Stimulated activated naive B cell treated with anti-CD40 and anti-IgM and Interleukin-4, amounts not matched to agents 10 μg/mL and 1 μg/mL and 100 μg/mL, for 72 hours (primary cell): Measurements from ENCODE around the gene VPS35.

Source experiments
- ATAC-seq, 2 donors: fragments of 150-1000 bp; cut with Tn5 transposase; replicated peaks; 2 replicates each; pipeline ENCODE4 v1.10.0; 2021; ENCODE audit warnings: moderate library complexity in 1 of 2
- DNase-seq: peaks from one replicate; pipeline ENCODE4 v3.0.0; 2021
- H3K27ac Mint-ChIP-seq: one replicate; pipeline ENCODE4 v1.8.0; 2022; ENCODE audit warnings: mild to moderate bottlenecking, mixed read lengths
- H3K27me3 Mint-ChIP-seq, 2 donors: one replicate each; pipeline ENCODE4 v1.8.0; 2022; ENCODE audit warnings: mixed read lengths in 2 of 2
- H3K36me3 Mint-ChIP-seq, 2 donors: one replicate each; pipeline ENCODE4 v1.8.0; 2022; ENCODE audit warnings: mixed read lengths in 2 of 2, mild to moderate bottlenecking in 1 of 2
- H3K4me1 Mint-ChIP-seq, 2 donors: one replicate each; pipeline ENCODE4 v1.8.0; 2022; ENCODE audit warnings: mixed read lengths in 2 of 2, mild to moderate bottlenecking in 1 of 2
- H3K4me3 Mint-ChIP-seq, 2 donors: one replicate each; pipeline ENCODE4 v1.8.0; 2022; ENCODE audit warnings: mild to moderate bottlenecking in 2 of 2, mixed read lengths in 2 of 2, moderate library complexity in 1 of 2
- H3K9me3 Mint-ChIP-seq, 2 donors: one replicate each; pipeline ENCODE4 v1.8.0; 2022; ENCODE audit warnings: mixed read lengths in 2 of 2, mild to moderate bottlenecking in 1 of 2

Gene VPS35

DNA sequence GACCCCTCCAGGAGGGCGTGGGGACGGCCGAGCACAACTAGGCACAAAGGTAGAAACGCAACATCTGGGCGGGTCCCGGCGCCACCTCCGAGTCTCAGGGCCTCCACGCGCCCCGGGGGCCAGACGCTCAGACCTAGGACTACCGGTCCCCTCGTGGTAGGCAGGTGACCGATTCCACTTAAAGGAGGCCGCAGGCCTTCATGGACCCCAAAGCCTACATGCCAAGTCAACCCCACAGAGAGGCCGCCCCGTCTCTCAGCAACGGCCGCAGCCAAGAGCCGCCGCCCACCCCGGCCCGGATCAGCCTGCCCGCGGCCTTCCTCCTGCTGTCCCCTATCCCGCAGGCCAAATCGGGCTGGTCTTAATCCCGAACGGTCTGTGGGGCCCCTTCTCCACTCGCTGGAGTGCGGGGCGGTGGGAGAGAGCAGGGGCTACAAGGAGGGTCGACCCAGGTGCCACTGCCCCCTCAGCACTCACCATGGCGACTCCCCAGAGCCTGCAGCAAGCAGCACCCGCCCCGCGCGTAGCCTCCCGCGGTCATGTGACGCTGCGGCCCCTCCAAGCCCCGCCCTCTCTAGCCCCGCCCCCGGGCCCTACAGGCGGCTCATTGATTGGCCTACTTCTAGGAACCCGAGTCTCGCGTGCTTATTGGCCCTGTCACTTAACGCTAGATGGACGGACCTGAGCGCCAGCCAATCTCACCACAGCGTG lies at the start of gene VPS35:
VPS35 (minus strand) TSS at position 525 of the 711 bp plus-strand sequence; CDS start at position 480, 45 bp downstream.
- peaks cover 8 to 19% of the 10 kb centered on the region in 2 donors for H3K36me3 Mint-ChIP-seq
- H3K4me3 Mint-ChIP-seq, result no peak within 1 kb of the TSS
- H3K9me3 Mint-ChIP-seq, result no peaks in the 10 kb centered on the region
- no peaks in the 10 kb centered on the region for H3K27me3 Mint-ChIP-seq
- DNase-seq (peak; percentile 99), ATAC-seq (peak; percentile 88 to 91)
- peaks cover 26 to 37% of the 10 kb centered on the region in 2 donors for H3K4me1 Mint-ChIP-seq
- no peak within 1 kb of the TSS for H3K27ac Mint-ChIP-seq

DNA sequence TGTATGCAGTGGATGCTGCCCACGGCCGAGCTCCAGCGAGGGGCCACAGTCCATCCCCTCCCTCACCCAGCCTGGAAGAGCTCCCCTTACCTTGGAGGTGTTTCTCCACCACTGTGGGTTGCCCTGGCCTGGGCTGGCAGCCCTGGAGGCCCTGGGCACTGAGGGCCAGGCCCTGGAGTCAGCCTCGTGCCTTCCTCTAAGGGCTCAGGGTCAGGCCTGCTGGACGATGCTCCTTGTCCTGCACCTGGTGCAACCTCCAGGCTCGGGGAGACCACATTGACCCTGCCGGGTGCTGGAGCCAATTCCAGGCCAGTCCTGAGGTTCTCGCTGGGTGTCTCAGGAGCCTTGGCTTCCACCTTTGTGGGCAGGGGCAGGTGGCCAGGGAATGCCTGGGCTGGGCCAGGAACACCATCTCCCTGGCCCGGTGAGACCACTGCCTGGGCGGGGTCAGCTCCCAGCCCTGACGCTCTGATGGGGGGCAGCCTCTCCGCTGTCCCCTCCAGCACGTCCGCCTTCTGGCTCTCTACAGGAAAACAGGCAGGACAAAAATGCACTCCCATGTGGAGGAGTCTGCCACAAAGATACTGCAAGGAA lies 48.7 kb upstream of the VPS35 start:
- H3K4me3 Mint-ChIP-seq, result no peak overlapping the region
- peaks cover 6 to 18% of the 10 kb centered on the region in 2 donors for H3K4me1 Mint-ChIP-seq
- ATAC-seq (no peak), DNase-seq (no peak)
- no peaks in the 10 kb centered on the region for H3K9me3 Mint-ChIP-seq
- no peaks in the 10 kb centered on the region for H3K36me3 Mint-ChIP-seq
- peak overlapping the region; percentile 72 for H3K27ac Mint-ChIP-seq
- no peaks in the 10 kb centered on the region for H3K27me3 Mint-ChIP-seq

DNA sequence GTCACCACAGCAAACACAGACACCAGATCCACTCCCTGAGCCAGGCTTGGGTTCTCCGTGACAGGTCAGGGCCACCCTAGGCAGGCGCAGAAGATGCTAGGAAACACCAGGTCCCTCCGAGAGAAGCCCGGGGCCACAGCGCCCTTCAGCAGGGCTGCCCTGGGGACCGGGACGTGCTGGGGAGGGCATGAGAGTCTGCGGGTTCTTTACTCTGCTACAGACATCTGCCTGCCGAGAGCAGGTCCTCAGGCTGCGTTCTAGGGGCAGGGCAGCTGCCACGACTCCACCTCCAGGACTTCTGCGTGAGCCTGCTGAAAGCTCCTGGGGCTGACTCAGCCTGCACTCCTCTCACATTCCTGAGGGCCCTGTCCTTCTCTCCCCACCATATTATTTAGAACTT lies 47.7 kb upstream of the VPS35 start:
- Mint-ChIP-seq H3K27me3 (no peaks in the 10 kb centered on the region), H3K27ac (peak overlapping the region; percentile 56), H3K36me3 (no peaks in the 10 kb centered on the region), H3K4me3 (no peak overlapping the region), H3K9me3 (no peaks in the 10 kb centered on the region), H3K4me1 (peaks cover 0 to 11% of the 10 kb centered on the region in 2 donors)
- no peak for ATAC-seq
- no peak for DNase-seq

DNA sequence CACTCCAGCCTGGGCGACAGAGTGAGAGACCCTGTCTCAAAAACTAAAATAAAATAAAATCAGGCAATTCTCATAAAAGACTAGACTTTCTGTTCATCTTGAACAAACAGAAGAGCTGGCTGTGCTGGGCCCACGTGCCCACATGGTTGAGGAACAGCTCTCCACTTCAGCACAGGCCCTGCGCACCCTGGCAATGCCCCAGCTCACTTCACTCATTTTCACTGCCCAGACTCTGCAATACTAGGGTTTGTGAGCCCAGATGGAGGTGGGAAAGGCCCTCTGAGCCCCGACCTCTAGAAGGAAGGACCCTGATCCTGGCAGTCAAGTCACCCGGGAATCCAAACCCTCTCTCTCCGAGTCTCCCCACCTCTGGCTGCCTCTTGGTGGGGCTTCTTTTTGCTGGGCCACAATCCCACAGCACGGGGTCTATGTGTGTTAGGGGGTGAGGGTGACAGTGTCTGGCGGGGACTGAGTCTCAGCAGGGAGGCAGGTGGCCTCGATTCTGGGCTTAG lies 44.4 kb upstream of the VPS35 start:
- ATAC-seq (no peak), DNase-seq (no peak)
- Mint-ChIP-seq H3K4me3 (no peak overlapping the region), H3K9me3 (no peaks in the 10 kb centered on the region), H3K36me3 (no peaks in the 10 kb centered on the region), H3K4me1 (no peaks in the 10 kb centered on the region), H3K27ac (no peak overlapping the region), H3K27me3 (peaks cover 0 to 8% of the 10 kb centered on the region in 2 donors)

DNA sequence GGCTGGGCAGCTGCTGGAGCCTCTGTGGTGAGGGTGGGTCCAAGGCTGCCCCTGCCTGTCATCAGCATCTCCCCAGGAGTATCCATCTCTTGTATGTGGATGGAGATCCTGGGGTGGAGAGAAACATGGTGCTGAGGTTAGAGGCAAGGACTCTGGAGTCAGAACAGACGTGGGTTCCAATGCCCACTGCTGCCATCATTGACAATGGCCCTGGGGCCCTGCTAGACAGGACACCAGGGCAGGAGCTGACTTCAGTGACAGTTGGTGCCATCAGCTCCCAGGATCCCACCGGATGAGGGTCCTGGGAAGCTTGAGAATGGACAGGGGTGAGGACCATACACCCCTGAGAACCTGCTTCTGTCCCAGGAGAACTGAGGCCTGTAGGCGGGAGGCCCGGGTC lies 43.6 kb upstream of the VPS35 start:
- Mint-ChIP-seq H3K9me3 (no peaks in the 10 kb centered on the region), H3K36me3 (no peaks in the 10 kb centered on the region), H3K27me3 (peaks cover 0 to 8% of the 10 kb centered on the region in 2 donors), H3K27ac (no peak overlapping the region), H3K4me3 (no peak overlapping the region), H3K4me1 (no peaks in the 10 kb centered on the region)
- no peak for ATAC-seq
- no peak for DNase-seq

DNA sequence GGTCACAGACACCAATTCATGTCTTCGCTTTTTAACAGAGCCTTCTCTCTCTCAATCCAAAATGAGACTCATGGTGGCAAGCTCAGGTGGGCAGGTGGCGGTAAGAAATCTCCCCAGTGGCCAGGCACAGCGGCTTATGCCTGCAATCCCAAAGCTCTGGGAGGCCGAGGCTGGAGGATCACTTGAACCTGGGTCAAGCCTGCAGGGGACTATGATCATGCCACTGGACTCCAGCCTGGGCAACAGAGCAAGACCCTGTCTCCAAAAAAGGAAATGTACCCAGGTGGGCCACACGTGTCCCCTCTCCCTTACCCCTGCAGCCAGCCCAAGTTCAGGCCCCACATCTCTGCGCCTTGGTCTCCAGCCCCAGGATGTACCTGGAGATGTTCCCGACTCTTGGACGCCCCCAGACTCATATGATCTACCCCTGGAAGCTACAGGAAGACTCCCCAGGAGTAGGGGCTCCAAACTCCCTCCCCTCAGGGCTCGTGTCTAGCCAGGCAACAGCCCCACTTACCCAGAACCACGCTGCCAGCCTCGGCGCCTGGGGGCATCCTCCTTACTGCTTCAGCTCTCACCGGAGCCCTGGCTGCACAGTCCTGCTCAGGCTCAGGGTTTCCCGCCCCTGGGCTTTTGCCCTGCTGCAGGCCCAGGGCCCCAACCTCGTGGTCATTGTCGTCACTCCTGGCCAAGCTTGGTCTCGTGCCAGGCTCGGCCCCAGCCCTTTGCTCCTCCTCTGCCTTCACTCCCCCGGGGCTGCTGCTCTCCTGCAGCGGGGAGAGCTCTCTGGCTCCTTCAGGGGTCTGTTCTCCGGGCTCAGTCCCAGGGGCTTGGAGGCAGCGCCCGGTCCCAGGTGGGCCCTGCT lies 42.9 kb upstream of the VPS35 start:
- no peak overlapping the region for H3K27ac Mint-ChIP-seq
- H3K4me1 Mint-ChIP-seq, result no peaks in the 10 kb centered on the region
- no peak for DNase-seq
- H3K9me3 Mint-ChIP-seq, result no peaks in the 10 kb centered on the region
- peaks cover 0 to 8% of the 10 kb centered on the region in 2 donors for H3K27me3 Mint-ChIP-seq
- no peak overlapping the region for H3K4me3 Mint-ChIP-seq
- H3K36me3 Mint-ChIP-seq, result no peaks in the 10 kb centered on the region
- ATAC-seq, result no peak

DNA sequence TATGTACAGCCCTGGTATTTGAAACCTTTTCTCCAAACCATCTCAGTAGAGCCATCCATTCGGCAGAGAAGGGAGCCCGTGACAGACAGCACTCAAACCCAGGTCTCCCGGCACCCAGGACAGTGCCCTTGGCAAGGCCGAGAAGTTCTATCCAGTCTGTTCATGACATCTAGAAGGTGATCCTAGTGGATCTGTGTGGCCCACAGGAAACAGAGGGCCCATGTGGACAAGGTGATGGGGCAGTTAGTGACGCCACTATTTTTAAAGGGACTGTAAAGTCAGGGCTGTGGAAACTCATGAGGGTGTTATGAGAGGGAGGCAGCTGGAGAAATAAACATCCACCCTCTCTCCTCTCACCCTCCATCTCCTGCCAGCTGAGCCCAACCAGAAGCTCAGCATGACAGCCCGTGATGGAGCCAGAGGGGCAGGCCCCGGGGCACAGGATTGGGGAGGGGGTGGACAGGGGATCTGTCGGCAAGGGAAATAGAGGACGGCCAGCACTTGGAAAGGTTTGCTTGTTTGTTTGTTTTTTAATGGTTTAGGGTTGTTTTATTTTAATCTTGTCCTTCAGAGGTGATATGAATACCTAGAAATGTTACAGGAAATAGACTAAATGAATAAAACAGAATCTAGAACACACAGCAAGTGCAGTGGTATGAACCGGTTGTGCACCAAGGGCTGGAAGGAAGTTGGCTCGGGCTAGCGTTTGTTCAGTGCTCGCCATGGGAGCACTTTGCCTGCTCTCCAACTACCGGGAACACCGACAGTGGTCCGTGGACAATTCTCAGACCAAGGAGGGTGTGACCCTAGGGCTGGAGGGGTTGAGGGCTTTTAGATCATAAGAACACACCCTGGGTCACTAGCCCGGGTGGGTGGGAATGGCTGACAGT lies 42.1 kb upstream of the VPS35 start:
- H3K4me1 Mint-ChIP-seq, result no peaks in the 10 kb centered on the region
- no peaks in the 10 kb centered on the region for H3K9me3 Mint-ChIP-seq
- peaks cover 0 to under 1% of the 10 kb centered on the region in 2 donors for H3K36me3 Mint-ChIP-seq
- H3K27me3 Mint-ChIP-seq, result peaks cover 0 to 8% of the 10 kb centered on the region in 2 donors
- DNase-seq, result no peak
- peak overlapping the region; percentile 31 for H3K27ac Mint-ChIP-seq
- H3K4me3 Mint-ChIP-seq, result no peak overlapping the region
- no peak for ATAC-seq

DNA sequence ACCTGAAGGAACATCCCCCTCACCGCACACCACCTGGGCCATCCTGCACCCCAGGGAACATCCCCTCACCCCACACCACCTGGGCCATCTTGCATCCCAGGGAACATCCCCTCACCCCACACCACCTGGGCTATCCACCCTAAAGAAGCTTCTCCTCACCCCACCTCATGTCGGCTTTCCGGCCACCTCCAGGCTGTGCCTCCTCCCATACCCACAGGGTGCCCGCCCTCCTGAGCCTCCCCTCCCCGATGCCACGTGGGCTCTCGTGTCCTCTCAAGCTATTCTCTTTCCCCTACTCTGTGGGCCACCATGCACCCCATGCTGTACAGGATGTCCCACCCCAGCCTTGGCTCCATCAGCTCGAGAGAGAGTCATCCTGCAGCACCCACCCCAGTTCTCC lies 41.1 kb upstream of the VPS35 start:
- Mint-ChIP-seq H3K27me3 (peaks cover 0 to 8% of the 10 kb centered on the region in 2 donors), H3K9me3 (peaks cover 0 to 4% of the 10 kb centered on the region in 2 donors), H3K4me1 (no peaks in the 10 kb centered on the region), H3K4me3 (no peak overlapping the region), H3K36me3 (peaks cover 0 to 5% of the 10 kb centered on the region in 2 donors), H3K27ac (no peak overlapping the region)
- ATAC-seq, result no peak
- no peak for DNase-seq

DNA sequence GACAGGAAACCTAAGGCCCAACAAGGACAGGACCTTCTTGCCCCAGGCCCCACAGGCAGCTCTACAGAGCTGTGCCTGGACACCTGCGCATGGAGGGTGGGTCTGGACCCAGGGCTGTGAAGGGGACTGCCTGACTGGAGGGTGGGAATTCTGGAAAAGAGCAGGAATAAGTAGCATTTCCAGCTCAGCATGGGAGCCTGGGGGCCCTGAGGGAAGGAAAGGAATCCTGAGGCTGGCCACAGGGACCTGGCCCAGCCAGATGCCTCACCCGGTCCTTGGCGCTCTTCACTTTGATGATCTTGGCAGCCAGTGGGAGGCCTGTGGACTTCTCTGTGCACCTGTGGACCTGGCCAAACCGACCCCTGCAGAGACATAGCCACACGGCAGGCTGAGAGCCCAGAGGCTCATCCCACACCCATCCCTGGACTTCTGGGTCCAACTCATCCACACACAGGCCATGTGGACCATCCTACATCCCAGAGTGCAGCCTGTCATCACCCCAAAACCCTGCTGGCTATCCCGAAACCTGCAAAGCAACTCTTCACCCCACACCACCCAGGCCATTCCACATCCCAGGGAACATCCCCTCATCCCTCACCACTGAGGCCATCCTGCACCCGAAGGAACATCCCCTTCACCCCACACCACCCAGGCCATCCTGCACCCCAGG lies 40.5 kb upstream of the VPS35 start:
- Mint-ChIP-seq H3K36me3 (peaks cover 0 to 5% of the 10 kb centered on the region in 2 donors), H3K4me3 (no peak overlapping the region), H3K27me3 (peaks cover 0 to 8% of the 10 kb centered on the region in 2 donors)

DNA sequence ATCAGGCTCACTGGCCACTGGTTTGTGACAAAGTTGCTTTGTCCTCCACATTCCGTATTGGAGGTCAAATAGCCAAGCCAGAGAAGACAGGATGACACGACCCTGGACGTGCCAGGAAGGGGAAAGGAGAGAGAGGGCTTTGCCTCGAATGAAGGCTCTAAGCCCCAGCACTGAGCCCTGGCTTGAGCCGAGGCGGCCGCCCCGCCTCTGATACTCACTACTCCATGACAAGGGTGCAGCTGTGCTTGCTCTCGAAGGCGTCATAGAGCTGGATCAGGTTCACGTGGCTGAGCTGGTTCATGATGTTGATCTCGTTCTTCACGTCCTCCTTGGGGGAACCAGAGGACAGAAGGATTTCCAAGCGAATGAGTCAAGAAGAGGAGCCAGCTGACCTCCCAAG lies 39.8 kb upstream of the VPS35 start:
- H3K4me1 Mint-ChIP-seq, result no peaks in the 10 kb centered on the region
- H3K9me3 Mint-ChIP-seq, result peaks cover 0 to 4% of the 10 kb centered on the region in 2 donors
- peaks cover 0 to 8% of the 10 kb centered on the region in 2 donors for H3K27me3 Mint-ChIP-seq
- DNase-seq, result no peak
- H3K4me3 Mint-ChIP-seq, result no peak overlapping the region
- peaks cover 0 to 5% of the 10 kb centered on the region in 2 donors for H3K36me3 Mint-ChIP-seq
- H3K27ac Mint-ChIP-seq, result no peak overlapping the region
- no peak for ATAC-seq

More for the DNA sequence above, 40.5 kb upstream of the VPS35 start:
- peaks cover 0 to 4% of the 10 kb centered on the region in 2 donors for H3K9me3 Mint-ChIP-seq
- DNase-seq (no peak), ATAC-seq (no peak)
- H3K4me1 Mint-ChIP-seq, result no peaks in the 10 kb centered on the region
- H3K27ac Mint-ChIP-seq, result no peak overlapping the region

DNA sequence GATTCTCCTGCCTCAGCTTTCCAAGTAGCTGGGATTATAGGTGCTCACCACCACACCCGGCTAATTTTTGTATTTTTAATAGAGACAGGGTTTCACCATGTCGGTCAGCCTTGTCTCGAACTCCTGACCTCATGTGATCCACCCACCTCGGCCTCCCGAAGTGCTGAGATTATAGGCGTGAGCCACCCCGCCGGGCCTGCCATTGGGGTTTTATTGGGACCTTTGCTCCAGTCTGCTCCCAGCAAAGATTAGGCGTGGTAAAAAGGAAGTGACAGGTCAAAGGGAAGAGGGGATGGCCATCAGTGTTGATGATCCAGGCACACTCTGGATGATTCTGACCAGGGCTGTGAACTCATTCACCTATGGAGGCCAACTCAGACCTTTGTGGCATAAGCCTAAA lies 38.7 kb upstream of the VPS35 start:
- Mint-ChIP-seq H3K27ac (no peak overlapping the region), H3K27me3 (peaks cover 0 to 8% of the 10 kb centered on the region in 2 donors), H3K4me1 (no peaks in the 10 kb centered on the region), H3K9me3 (peaks cover 0 to 4% of the 10 kb centered on the region in 2 donors), H3K36me3 (peaks cover 0 to 5% of the 10 kb centered on the region in 2 donors), H3K4me3 (no peak overlapping the region)
- ATAC-seq (no peak), DNase-seq (no peak)

DNA sequence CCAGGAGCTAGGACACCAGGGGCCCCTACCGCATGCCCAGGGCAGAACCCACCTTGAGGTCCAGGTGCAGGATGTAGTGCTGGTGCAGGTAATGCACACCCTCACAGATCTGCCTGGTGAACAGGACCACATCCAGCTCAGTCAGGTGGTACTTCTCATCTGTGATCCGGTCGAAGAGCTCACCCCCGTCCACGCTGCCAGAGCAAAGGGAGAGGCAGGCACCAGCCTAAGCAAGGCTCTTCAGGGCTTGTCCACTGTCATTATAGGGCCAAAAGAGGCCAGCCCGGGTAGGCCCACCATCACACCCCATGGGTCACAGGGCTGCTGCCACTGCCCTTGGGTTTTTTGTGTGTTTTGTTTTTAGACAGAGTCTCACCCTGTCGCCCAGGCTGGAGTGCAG lies 38.2 kb upstream of the VPS35 start:
- H3K4me1 Mint-ChIP-seq, result no peaks in the 10 kb centered on the region
- no peak overlapping the region for H3K4me3 Mint-ChIP-seq
- no peak for ATAC-seq
- peaks cover 0 to 4% of the 10 kb centered on the region in 2 donors for H3K9me3 Mint-ChIP-seq
- H3K27me3 Mint-ChIP-seq, result peaks cover 0 to 8% of the 10 kb centered on the region in 2 donors
- peaks cover 0 to 5% of the 10 kb centered on the region in 2 donors for H3K36me3 Mint-ChIP-seq
- H3K27ac Mint-ChIP-seq, result no peak overlapping the region
- no peak for DNase-seq

DNA sequence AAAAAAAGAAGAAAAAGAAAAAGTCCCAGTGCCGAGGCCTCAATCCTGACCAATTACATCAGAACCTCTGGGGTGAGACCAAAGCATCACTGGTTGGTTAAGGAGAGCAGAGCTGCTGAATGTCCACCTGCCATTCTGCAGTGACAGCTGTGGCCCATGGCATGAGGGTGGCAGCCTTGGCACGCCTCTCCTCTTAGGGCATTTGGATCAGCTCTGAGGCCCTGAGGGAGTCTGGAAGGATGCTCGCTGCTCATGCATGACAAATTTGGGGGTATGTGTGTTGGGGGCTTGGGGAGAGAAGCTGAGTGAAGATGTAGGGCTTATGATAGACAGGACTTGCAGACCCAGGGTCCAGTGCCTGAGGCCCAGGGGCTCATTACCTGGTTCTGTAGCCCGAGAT lies 32.9 kb upstream of the VPS35 start:
- Mint-ChIP-seq H3K4me1 (no peaks in the 10 kb centered on the region), H3K9me3 (peaks cover 0 to 6% of the 10 kb centered on the region in 2 donors), H3K4me3 (no peak overlapping the region), H3K27ac (no peak overlapping the region), H3K36me3 (peaks cover 0 to 5% of the 10 kb centered on the region in 2 donors), H3K27me3 (peaks cover 0 to 8% of the 10 kb centered on the region in 2 donors)
- ATAC-seq (no peak), DNase-seq (no peak)
